Measurements from ENCODE around the gene CSMD2.

The CSMD2 gene

GRCh38 chr1:33955096-33955495 is 209.9 kb downstream of the CSMD2 start:
- no peak for TF ChIP-seq BACH2 (CRISPR knock-in tag; IDR thresholded peaks at IDR 0.05; ENCODE audit: borderline replicate concordance)
- TF ChIP-seq CSRNP3 (CRISPR knock-in tag; IDR thresholded peaks at IDR 0.05) = no peak
- no peak for TF ChIP-seq GLIS3 (CRISPR knock-in tag; IDR thresholded peaks at IDR 0.05)
- no peak for TF ChIP-seq ZFP30 (CRISPR knock-in tag; IDR thresholded peaks at IDR 0.05)
- no peak for TF ChIP-seq ESRRG (CRISPR knock-in tag; IDR thresholded peaks at IDR 0.05)
- no peak for TF ChIP-seq TCF4 (CRISPR knock-in tag; IDR thresholded peaks at IDR 0.05; ENCODE audit: borderline replicate concordance)
- TF ChIP-seq ZNF8 (CRISPR knock-in tag; IDR thresholded peaks at IDR 0.05) = no peak
- no peak for TF ChIP-seq ISL1 (CRISPR knock-in tag; IDR thresholded peaks at IDR 0.05)
- no peak for TF ChIP-seq PATZ1 (CRISPR knock-in tag; IDR thresholded peaks at IDR 0.05; ENCODE audit: borderline replicate concordance)
- TF ChIP-seq ZFP3 (CRISPR knock-in tag; IDR thresholded peaks at IDR 0.05) = no peak
- no peak for TF ChIP-seq ARNTL (CRISPR knock-in tag; IDR thresholded peaks at IDR 0.05; ENCODE audit: borderline replicate concordance, low read depth)
- no peak for TF ChIP-seq SNAI2 (CRISPR knock-in tag; IDR thresholded peaks at IDR 0.05)
- no peak for TF ChIP-seq RARB (CRISPR knock-in tag; IDR thresholded peaks at IDR 0.05)
- ATAC-seq = no peak

DNA sequence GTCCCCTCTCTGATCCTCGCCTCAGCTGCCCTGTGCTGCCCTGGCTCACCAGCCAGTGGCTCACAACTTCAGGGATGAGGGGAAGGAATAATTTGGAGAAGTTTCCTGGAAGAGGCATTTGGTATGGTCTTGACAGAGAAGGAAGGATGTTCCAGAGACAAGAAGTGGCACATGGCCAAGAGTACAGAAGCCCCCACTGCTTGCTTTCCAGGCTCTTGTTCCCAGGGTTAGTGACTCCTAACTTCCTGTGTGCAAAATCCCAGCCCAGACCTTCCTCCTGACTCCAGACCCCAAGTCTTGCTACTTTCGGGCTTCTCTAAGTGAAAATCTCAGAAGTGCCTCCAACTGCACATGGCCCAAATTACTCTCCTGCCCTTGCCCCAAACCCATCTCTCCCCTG is 215.5 kb downstream of the CSMD2 start:
- TF ChIP-seq TCF4 (CRISPR knock-in tag; IDR thresholded peaks at IDR 0.05; ENCODE audit: borderline replicate concordance) = no peak
- no peak for TF ChIP-seq ARNTL (CRISPR knock-in tag; IDR thresholded peaks at IDR 0.05; ENCODE audit: borderline replicate concordance, low read depth)
- no peak for TF ChIP-seq TSHZ2 (CRISPR knock-in tag; IDR thresholded peaks at IDR 0.05)
- TF ChIP-seq BACH2 (CRISPR knock-in tag; IDR thresholded peaks at IDR 0.05; ENCODE audit: borderline replicate concordance) = no peak
- no peak for TF ChIP-seq TOX (CRISPR knock-in tag; IDR thresholded peaks at IDR 0.05; ENCODE audit: borderline replicate concordance)
- TF ChIP-seq ZFP30 (CRISPR knock-in tag; IDR thresholded peaks at IDR 0.05) = no peak
- TF ChIP-seq ZNF70 (CRISPR knock-in tag; IDR thresholded peaks at IDR 0.05) = no peak
- no peak for TF ChIP-seq ISL1 (CRISPR knock-in tag; IDR thresholded peaks at IDR 0.05)
- no peak for TF ChIP-seq ZNF8 (CRISPR knock-in tag; IDR thresholded peaks at IDR 0.05)
- no peak for TF ChIP-seq PATZ1 (CRISPR knock-in tag; IDR thresholded peaks at IDR 0.05; ENCODE audit: borderline replicate concordance)
- TF ChIP-seq ZNF565 (CRISPR knock-in tag; conservative IDR thresholded peaks at IDR 0.05; ENCODE audit: low read depth) = no peak
- TF ChIP-seq SNAI2 (CRISPR knock-in tag; IDR thresholded peaks at IDR 0.05) = no peak
- TF ChIP-seq, protein P1, sequence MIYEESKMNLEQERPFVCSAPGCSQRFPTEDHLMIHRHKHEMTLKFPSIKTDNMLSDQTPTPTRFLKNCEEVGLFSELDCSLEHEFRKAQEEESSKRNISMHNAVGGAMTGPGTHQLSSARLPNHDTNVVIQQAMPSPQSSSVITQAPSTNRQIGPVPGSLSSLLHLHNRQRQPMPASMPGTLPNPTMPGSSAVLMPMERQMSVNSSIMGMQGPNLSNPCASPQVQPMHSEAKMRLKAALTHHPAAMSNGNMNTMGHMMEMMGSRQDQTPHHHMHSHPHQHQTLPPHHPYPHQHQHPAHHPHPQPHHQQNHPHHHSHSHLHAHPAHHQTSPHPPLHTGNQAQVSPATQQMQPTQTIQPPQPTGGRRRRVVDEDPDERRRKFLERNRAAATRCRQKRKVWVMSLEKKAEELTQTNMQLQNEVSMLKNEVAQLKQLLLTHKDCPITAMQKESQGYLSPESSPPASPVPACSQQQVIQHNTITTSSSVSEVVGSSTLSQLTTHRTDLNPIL (CRISPR knock-in tag; IDR thresholded peaks at IDR 0.05; ENCODE audit: low read depth) = no peak
- no peak for TF ChIP-seq CSRNP3 (CRISPR knock-in tag; IDR thresholded peaks at IDR 0.05)
- no peak for TF ChIP-seq CSDC2 (CRISPR knock-in tag; IDR thresholded peaks at IDR 0.05)
- TF ChIP-seq OSR1 (CRISPR knock-in tag; IDR thresholded peaks at IDR 0.05) = no peak
- ATAC-seq = no peak

All from SK-N-SH treated with all-trans-retinoic acid at 6 μM for 48 hours (cell line).